Fibroblast of villous mesenchyme (primary cell): ENCODE measurements around the gene SLC30A10. TPM values are rescaled to one million over a fixed set of nuclear protein-coding genes. Genes with fewer than 3 reads are reported as not detected.
"Not testable (repeated sequence)": the region's sequence is repeated elsewhere in the genome, so short reads cannot be mapped to it uniquely, and the experiment has no call there.

Experiments used
- DNase-seq: peaks from one replicate; pipeline ENCODE4 v3.0.0-alpha.2; 2010; ENCODE audit warnings: low read depth
- H3K4me3 ChIP-seq: 2 replicates; pipeline ENCODE4 v1.5.1; 2011; ENCODE audit warnings: low read depth, mild to moderate bottlenecking, low read length
- small RNA-seq: library from RNA; depleted of rRNA; stranded (forward); fragments of <200 nt; gene quantifications from one replicate; pipeline ENCODE3, GENCODE V24; 2012
- total RNA-seq: library from RNA; depleted of rRNA; stranded (reverse); fragments of >200 nt; gene quantifications from 2 replicates; pipeline ENCODE4 v1.2.3, GENCODE V29; 2012
- TF ChIP-seq, protein P1 (sequence below): IDR thresholded peaks from 2 replicates; pipeline ENCODE4 v1.5.1; 2012; ENCODE audit warnings: low read depth, mild to moderate bottlenecking, low read length; ENCODE audit not compliant: insufficient read depth

The SLC30A10 gene
- total RNA-seq, 1 donor: not detected

DNA sequence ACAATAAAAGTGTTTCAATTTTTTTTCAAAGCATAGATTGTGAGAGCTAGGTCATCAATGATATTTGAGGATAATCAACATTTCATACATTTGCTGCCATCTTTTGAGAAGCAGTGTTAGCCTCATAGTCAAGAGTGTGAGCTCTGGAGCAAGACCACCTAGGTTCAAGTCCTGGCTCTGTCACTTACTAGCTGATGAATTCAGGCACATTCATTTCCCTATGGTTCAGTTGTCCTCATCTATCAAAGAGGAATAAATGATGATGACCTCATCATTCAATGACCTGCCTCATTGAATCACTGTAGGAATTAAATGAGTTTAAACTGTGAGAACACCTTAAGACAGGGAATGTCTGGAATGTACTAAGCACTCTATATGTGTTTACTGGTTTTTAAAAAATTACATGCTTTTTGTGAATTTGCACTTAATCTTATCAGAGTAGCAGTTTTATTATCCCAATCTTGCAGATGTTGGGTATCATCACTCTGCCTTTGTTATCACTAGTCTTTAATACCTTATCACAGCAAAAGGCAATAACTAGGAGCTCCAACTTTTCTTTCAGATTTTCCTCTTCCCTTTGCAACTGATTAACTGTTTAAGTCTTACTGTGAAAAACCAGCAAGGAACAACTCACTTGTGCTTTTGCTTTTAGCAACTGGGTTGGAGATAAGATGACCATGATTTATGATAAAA lies 47.4 kb downstream of the SLC30A10 start:
- TF ChIP-seq, protein P1, sequence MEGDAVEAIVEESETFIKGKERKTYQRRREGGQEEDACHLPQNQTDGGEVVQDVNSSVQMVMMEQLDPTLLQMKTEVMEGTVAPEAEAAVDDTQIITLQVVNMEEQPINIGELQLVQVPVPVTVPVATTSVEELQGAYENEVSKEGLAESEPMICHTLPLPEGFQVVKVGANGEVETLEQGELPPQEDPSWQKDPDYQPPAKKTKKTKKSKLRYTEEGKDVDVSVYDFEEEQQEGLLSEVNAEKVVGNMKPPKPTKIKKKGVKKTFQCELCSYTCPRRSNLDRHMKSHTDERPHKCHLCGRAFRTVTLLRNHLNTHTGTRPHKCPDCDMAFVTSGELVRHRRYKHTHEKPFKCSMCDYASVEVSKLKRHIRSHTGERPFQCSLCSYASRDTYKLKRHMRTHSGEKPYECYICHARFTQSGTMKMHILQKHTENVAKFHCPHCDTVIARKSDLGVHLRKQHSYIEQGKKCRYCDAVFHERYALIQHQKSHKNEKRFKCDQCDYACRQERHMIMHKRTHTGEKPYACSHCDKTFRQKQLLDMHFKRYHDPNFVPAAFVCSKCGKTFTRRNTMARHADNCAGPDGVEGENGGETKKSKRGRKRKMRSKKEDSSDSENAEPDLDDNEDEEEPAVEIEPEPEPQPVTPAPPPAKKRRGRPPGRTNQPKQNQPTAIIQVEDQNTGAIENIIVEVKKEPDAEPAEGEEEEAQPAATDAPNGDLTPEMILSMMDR: no peak
- DNase-seq: no peak
- H3K4me3 ChIP-seq: no peak overlapping the region

DNA sequence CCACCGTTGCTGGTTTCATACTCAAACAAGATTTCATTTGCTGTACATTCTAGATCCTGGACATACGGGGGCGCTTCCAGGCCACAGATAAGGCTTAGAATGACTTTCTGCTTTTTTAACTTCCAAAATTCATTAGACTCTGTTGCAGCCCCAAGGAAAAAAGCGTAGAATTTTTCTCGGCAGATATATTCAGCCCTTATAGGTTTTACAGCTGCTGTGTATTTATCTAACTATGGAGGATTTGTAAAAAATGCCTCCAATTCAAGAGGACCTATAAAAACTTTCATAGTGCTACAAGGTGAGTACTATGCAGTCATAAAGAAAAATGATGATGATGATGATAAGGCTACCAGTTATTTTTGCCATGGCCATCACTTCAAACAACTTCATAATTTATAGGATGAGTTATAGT lies 51.6 kb downstream of the SLC30A10 start:
- TF ChIP-seq, protein P1: no peak
- H3K4me3 ChIP-seq: no peak overlapping the region
- no peak for DNase-seq

DNA sequence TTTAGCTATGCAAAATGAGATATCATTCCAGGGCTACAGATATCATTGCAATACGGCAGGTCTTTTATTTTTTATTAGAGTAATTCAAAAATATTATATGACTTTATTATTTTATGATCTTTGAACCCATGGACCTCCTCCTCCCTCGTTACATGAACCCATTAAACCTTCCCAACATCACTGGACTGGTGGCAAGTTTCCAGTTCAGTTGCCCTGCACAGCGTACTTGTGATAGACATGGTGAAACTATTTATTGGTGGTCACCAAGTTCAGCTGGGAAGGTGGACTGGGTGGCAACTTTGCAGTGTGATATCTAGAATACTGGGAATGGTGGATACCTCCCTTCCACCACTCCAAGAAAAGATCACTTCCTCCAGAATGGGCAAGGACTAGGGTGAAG lies 52.5 kb downstream of the SLC30A10 start:
- no peak overlapping the region for H3K4me3 ChIP-seq
- DNase-seq: no peak
- TF ChIP-seq, protein P1: no peak

DNA sequence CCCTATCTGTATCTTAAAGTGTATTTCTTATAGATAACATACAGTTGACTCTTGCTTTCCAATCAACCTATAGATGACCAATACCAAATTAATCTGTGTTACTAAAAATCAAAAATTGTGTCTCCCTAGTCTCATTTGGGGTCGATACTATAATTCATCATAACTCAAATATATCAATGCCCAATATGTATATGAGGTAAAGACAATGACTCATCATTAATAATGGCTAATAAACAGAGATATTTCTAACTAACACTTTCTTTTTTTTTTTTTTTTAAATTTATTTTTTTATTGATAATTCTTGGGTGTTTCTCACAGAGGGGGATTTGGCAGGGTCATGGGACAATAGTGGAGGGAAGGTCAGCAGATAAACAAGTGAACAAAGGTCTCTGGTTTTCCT lies 55.8 kb downstream of the SLC30A10 start:
- H3K4me3 ChIP-seq, DNase-seq: not testable (repeated sequence)

DNA sequence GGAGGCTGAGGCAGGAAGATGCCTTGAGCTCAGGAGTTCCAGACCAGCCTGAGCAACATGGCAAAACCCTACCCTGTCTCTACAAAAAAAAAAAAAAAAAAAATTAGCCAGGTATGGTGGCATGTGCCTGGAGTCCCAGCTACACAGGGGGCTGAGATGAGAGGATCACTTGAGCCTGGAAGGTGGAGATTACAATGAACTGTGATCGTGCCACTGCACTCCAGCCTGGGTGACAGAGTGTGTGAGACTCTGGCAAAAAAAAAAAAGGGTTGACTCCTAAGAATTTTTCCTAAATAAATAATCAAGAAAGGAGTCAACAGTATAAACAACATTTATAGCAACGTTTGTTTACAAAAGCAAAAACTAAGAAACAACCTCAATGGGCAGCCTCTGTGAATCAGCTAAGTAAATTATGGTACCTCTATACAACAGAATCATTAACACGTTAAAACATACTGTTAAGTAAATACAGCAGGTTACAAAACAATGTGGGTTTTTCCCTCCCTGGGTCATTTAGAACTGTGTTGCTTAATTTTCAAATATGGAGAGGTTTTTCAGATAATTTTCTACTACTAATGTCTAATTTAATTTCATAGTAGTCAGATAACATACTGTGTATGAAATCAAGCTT lies 56.8 kb downstream of the SLC30A10 start:
- no peak for DNase-seq
- H3K4me3 ChIP-seq: no peak overlapping the region
- TF ChIP-seq, protein P1: no peak

DNA sequence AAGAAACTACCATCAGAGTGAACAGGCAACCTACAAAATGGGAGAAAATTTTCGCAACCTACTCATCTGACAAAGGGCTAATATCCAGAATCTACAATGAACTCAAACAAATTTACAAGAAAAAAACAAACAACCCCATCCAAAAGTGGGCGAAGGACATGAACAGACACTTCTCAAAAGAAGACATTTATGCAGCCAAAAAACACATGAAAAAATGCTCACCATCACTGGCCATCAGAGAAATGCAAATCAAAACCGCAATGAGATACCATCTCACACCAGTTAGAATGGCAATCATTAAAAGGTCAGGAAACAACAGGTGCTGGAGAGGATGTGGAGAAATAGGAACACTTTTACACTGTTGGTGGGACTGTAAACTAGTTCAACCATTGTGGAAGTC lies 59.7 kb downstream of the SLC30A10 start:
- H3K4me3 ChIP-seq, DNase-seq: not testable (repeated sequence)

Small RNA genes within 50 kb of the gene (small RNA-seq; reads per million reads assigned to genes)
- gene RF00012: 0.28 reads per million

Other genes starting within 250 kb of the SLC30A10 start
- gene EPRS1, start 117.9 kb upstream of the SLC30A10 start, total RNA-seq: 155 and 193 TPM in 2 replicates
- 20.3 and 36.7 TPM in 2 replicates for gene BPNT1, start 161.2 kb upstream of the SLC30A10 start, total RNA-seq
- gene IARS2, start 165.6 kb upstream of the SLC30A10 start, total RNA-seq: 87.0 and 96.7 TPM in 2 replicates